Ecto neural progenitor cell (in vitro differentiated cells): ENCODE measurements around the gene SUGCT.
"Not testable (repeated sequence)": the region's sequence is repeated elsewhere in the genome, so short reads cannot be mapped to it uniquely, and the experiment has no call there.

Experiments used
- DNase-seq: peaks from one replicate; pipeline ENCODE4 v3.0.0-alpha.2; 2018; ENCODE audit warnings: low spot score

The SUGCT gene

DNA sequence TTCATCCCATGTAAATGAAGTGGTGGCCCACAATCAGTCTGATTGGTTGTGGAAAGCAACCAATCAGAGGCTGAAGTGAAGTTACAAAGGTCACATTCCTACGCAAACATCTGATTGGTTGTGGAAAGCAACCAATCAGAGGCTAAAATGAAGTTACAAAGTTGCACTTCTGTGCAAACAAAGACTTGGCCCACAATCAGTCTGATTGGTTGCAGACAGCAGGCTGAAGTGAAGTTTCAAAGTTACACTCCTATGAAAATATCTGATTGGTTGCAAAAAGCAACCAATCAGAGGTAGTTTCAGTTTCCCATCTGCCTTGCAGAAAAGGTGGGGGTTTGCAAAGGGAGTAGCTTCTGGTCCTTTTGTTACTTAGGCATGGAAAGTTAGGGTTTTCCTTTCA is 492.6 kb downstream of the SUGCT start:
- DNase-seq, result not testable (repeated sequence)

GRCh38 chr7:40629891-40630290 is 495.1 kb downstream of the SUGCT start:
- DNase-seq, result no peak

GRCh38 chr7:40634118-40634517 is 499.3 kb downstream of the SUGCT start:
- DNase-seq, result no peak

GRCh38 chr7:40638545-40639320 is 503.9 kb downstream of the SUGCT start:
- DNase-seq, result no peak

DNA sequence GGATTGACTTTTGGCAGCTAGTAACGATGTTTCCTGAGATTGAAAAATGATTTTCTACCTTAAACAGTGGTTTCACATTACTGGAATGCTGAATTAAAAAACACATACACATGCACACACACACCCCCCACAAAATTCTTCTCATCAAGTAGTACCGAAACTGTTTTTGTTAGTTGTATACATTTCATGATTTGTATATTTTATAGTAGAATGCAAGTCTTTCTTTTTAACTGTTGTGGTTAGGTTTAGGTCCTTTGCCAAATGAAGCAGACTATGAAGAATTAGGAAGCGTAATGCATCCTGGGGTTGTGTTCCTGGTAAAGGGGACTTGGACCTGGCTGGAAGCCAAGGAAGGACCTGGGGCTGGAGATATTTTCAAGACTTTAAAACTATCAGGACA is 505.8 kb downstream of the SUGCT start:
- DNase-seq, result no peak

DNA sequence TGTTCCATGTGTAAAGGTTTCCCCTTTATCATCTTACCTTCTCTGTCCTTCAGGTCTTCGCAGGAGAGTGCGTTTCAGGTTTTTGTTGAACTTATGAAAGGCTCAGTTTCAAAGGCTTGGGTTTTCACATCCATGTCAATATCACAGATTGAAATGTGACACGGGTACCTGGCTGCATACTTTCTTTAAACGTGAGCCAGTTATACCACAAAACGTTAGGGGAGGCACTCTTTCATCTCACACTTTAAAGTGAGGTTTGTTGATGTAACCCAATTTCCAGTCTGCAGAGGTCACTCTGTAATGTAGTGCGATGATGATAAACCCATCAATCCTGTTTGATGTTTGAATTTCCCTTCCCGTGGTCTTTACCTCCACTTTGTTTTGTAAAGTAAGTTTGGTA is 506.9 kb downstream of the SUGCT start:
- no peak for DNase-seq

DNA sequence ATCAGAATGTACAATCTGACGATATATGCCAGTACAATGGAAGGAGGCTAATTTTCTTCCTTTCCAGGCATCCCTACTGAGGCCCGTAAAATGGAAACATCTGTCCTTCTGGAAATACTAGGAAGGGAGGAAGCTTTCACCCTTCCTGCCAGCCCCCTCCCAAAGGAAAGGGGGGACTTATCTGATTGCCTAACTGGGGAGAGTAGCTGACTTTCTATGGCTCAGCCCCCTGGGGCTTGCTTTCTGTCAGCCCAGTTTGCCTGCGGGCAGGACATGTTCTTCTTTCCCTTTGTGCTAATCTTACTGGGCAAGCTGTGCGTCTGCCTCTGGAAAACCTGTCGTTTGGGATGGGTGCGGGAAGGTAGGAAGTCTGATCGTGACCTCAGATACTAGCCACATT is 508.9 kb downstream of the SUGCT start:
- no peak for DNase-seq

DNA sequence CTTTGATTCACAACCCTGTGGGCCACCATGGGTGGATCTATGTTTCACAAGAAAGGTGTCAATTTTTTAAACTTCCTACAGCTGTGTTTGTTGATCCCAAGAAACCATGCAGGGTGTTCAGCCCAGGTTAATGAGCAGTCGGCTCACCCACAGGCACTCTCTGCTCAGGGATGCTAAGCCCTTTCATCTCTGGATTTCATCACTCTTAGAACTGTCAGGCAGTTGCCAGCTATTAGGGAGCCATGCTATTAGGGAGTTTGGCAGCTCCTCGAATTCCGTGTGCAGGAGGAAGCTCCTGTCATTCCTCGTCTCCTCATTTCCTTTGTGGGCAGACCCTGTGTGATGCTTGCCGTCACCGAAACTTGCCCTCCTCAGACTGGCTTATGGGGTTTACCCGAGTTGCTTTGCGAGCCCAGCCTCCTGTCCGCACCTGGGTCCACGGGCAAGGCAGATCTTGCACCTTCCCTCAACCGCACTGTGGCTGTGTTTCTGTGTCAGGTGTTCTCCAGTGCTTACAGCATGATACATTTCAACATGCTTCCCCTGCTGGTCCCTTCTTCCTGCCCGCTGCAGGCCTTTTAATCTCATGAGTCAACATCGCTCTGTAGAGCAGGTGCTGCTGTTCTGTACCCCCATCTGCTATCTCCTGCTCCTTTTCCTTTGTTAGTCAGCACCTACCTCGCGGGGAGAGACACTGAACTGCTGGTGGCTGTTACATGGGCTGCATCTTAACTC is 509.8 kb downstream of the SUGCT start:
- no peak for DNase-seq

GRCh38 chr7:40645197-40645596 is 510.4 kb downstream of the SUGCT start:
- DNase-seq, result no peak

DNA sequence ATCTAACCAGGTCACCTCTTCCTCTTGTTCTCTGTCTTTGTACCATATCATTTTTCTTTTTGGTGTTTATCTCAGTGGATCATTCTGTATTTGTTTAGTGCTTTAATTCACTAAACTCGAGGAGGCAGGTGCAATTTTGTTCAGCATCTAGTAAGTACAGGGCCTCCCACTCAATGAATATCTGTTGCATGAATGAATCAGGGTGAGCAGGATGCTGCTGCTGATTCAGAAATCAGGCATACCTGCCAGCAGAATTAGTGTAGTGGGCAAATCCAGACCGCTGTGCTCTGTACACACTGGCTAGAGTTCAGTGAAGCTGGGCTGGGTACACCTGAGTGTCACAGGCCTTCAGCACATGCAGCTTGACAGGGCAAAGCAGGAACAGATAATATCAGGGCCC is 511.9 kb downstream of the SUGCT start:
- no peak for DNase-seq

DNA sequence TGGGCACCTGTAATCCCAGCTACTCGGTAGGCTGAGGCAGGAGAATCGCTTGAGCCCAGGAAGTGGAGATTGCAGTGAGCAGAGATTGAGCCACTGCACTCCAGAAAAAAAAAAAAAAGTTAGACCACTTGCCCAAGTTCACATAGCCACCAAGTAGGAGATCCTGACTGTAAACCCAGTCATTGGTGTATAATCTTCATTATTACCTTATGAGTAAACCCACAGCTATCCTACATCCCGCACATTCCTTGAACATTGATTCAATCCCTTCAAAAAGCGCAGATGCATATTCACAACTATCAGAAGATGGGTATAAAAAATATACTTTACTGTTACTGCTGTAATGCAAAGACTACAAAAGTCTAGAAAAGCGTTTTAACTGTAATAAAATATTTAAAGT is 512.9 kb downstream of the SUGCT start:
- no peak for DNase-seq

GRCh38 chr7:40649247-40649646 is 514.4 kb downstream of the SUGCT start:
- DNase-seq, result no peak

DNA sequence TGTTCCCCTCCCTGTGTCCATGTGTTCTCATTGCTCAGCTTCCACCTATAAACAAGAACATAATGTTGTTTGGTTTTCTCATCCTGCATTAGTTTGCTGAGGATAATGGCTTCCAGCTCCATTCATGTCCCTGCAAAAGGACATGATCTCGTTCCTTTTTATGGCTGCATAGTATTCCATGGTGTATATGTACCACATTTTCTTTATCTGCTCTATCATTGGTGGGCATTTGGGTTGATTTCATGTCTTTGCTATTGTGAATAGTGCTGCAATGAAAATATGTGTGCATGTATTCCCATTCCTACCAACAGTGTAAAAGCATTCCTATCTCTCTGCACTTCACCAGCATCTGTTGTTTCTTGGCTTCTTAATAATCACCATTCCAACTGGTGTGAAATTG is 516.1 kb downstream of the SUGCT start:
- not testable (repeated sequence) for DNase-seq

DNA sequence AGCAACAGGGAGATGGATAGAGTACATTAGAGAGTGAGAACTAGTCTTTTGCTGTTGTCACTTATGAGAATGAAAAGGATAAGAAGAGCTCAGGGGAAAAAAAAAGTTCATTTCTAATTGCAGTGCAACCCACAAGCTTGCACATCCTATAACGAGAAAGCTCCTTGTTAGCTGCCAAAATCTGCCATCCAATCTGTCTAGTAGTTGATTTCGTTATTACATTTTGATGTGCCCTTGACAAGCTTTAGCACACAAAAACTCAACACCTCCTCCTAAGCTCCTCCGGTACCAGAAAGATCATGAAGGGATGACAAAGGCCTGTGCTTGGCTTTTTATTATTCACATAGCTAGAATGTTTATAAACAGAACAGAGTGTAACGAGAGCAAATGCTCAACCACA is 519.4 kb downstream of the SUGCT start:
- no peak for DNase-seq

DNA sequence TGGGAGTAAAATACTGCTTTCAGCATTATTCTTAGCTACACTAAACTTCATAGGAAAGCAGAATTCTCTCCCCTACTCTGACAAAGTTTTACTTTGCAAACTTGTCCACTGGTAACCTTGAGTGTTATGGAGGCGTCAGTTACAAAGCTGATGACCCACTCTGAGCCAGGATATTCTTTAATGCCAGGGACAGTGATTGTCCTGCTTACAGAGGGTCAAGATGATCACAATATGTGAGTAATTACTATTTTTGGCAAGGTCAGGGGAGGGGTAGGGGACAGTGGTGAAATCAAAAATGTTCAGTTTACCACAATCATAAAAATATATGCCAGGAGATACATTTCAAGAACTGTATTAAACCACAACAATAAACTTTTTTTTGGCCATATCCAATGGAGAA is 520.6 kb downstream of the SUGCT start:
- DNase-seq, result no peak

DNA sequence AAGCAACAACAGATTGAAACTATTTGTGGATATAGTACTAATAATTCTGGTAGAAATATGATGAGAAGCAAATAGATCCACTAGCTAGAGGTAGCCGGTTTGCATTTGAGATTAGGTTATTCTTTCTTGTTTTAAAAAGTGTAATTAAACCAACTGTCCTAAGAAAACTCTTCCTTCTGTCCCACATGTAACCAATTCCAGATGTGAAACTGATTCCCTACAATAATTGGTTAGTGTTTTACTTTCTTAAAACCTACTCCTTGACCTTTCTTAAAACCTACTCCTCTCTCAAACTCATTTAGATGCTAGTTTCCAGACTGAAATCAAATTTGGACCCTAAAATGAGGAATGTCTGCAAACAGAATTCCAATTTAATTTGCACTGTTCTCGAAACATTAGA is 521.5 kb downstream of the SUGCT start:
- no peak for DNase-seq

- DNase-seq, result no peak
Measured at GRCh38 chr7:40658729-40659128, 523.9 kb downstream of the SUGCT start.

GRCh38 chr7:40659231-40659630 is 524.4 kb downstream of the SUGCT start:
- no peak for DNase-seq

DNA sequence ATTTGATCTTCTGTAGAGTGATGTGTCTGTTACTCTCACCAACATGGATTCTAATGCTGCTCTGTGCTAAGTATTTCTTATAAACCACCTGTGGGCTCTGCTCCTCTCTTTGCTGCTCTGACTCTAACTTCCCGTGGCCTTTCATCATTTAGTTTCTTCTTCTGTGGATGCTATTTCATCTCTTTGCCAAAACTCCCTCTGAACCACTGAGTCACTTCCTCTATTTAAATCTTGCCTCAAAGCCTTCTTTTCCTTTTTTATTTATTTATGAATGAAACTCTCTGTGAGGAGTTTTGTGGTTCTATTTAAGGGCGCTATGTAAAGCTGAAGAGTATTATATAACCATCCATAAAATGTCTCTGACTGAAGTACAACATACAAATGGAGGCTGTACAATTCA is 538.5 kb downstream of the SUGCT start:
- DNase-seq, result no peak

- DNase-seq, result no peak
Measured at GRCh38 chr7:40674316-40674715, 539.5 kb downstream of the SUGCT start.

GRCh38 chr7:40675741-40676140 is 540.9 kb downstream of the SUGCT start:
- no peak for DNase-seq

GRCh38 chr7:40676221-40676620 is 541.4 kb downstream of the SUGCT start:
- no peak for DNase-seq

- DNase-seq, result no peak
Measured at GRCh38 chr7:40680657-40681056, 545.9 kb downstream of the SUGCT start.

DNA sequence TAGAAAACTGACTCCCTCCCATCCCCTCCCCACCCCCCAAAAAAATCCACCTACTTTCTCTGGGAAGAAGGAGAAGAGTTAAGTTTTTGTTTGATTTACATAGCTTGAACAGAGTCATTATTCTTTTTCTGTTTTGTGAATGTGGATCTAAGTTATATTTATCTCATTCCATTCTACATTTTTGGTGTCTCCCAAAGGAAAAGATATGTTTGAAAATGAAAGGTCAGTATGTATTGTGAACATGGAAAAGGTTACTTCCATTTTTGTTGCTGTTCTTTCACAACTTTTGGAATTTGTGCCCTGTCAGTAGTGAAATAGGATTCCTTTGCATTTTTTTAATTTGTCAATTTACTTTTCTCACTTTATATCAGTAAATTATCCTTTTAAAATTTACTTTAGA is 547.9 kb downstream of the SUGCT start:
- no peak for DNase-seq
